GM23338 (cell line): Measurements from ENCODE around the gene PVR. TPM values are rescaled to one million over a fixed set of nuclear protein-coding genes. Genes with fewer than 3 reads are reported as not detected.
A peak's percentile ranks its signal among the peaks of the same experiment; 100 is the strongest.
"Not testable (repeated sequence)": the region's sequence is repeated elsewhere in the genome, so short reads cannot be mapped to it uniquely, and the experiment has no call there.

Source experiments
- ATAC-seq: fragments of 200-7000 bp; cut with Tn5 transposase; 3 replicates; pipeline ENCODE4 v1.9.1; 2020
- DNase-seq: peaks from one replicate; pipeline ENCODE4 v3.0.0-alpha.2; 2015; ENCODE audit warnings: low spot score
- H2AFZ ChIP-seq: fragments of 200-600 bp; sonication (generic); 2 replicates; pipeline ENCODE4 v1.8.0; 2016; ENCODE audit warnings: antibody characterized with exemption, mild to moderate bottlenecking, moderate library complexity
- H3F3A ChIP-seq: fragments of 200-600 bp; sonication (generic); replicated peaks from 2 replicates; pipeline ENCODE4 v1.8.0; 2017; ENCODE audit warnings: antibody characterized with exemption, mixed run types, low read depth
- H3K27ac ChIP-seq: fragments of 200-600 bp; sonication (generic); 2 replicates; pipeline ENCODE4 v1.6.1; 2016; ENCODE audit warnings: low read depth
- H3K27me3 ChIP-seq: fragments of 200-600 bp; sonication (generic); 2 replicates; pipeline ENCODE4 v1.8.0; 2016; ENCODE audit warnings: mild to moderate bottlenecking, mixed run types, moderate library complexity; ENCODE audit not compliant: insufficient read depth
- H3K36me3 ChIP-seq: fragments of 200-600 bp; sonication (generic); 2 replicates; pipeline ENCODE4 v1.8.0; 2016; ENCODE audit warnings: mild to moderate bottlenecking; ENCODE audit not compliant: insufficient read depth
- H3K4me1 ChIP-seq: fragments of 200-600 bp; sonication (generic); 2 replicates; pipeline ENCODE4 v1.8.0; 2016; ENCODE audit warnings: mild to moderate bottlenecking, moderate library complexity; ENCODE audit not compliant: insufficient read depth
- H3K4me2 ChIP-seq: fragments of 200-600 bp; sonication (generic); 2 replicates; pipeline ENCODE4 v1.7.1; 2017; ENCODE audit warnings: mixed run types
- H3K4me3 ChIP-seq: fragments of 200-600 bp; sonication (generic); 2 replicates; pipeline ENCODE4 v1.6.1; 2016; ENCODE audit warnings: mixed run types
- H3K79me2 ChIP-seq: fragments of 200-600 bp; sonication (generic); replicated peaks from 2 replicates; pipeline ENCODE4 v1.8.0; 2017; ENCODE audit warnings: mild to moderate bottlenecking; ENCODE audit not compliant: insufficient read depth
- H3K9me2 ChIP-seq: fragments of 200-600 bp; sonication (generic); 2 replicates; pipeline ENCODE4 v1.8.0; 2017; ENCODE audit not compliant: insufficient read depth
- H4K20me1 ChIP-seq: fragments of 200-600 bp; sonication (generic); replicated peaks from 2 replicates; pipeline ENCODE4 v1.8.0; 2017; ENCODE audit warnings: mild to moderate bottlenecking; ENCODE audit not compliant: insufficient read depth
- H3K27ac Mint-ChIP-seq: 2 replicates; pipeline ENCODE4 v1.8.0; 2020; ENCODE audit warnings: inconsistent platforms, mild to moderate bottlenecking, moderate library complexity, mixed read lengths
- H3K27me3 Mint-ChIP-seq: 3 replicates; pipeline ENCODE4 v1.8.0; 2022; ENCODE audit warnings: low read depth, mild to moderate bottlenecking, moderate library complexity, mixed read lengths, inconsistent platforms; ENCODE audit not compliant: insufficient read depth, poor library complexity
- H3K36me3 Mint-ChIP-seq: 3 replicates; pipeline ENCODE4 v1.8.0; 2021; ENCODE audit warnings: low read depth, mild to moderate bottlenecking, inconsistent platforms, moderate library complexity, mixed read lengths
- H3K4me1 Mint-ChIP-seq: 3 replicates; pipeline ENCODE4 v1.8.0; 2020; ENCODE audit warnings: mild to moderate bottlenecking, inconsistent platforms, mixed read lengths
- H3K4me3 Mint-ChIP-seq: 3 replicates; pipeline ENCODE4 v1.8.0; 2021; ENCODE audit warnings: moderate library complexity, mild to moderate bottlenecking, inconsistent platforms, mixed read lengths
- H3K9me3 Mint-ChIP-seq: 3 replicates; pipeline ENCODE4 v1.8.0; 2020; ENCODE audit warnings: moderate library complexity, mild to moderate bottlenecking, inconsistent platforms, mixed read lengths
- EZH2 ChIP-seq: fragments of 200-600 bp; sonication (generic); IDR thresholded peaks from one replicate; pipeline ENCODE4 v1.8.0; 2017; ENCODE audit warnings: antibody characterized with exemption, mild to moderate bottlenecking, low read depth; ENCODE audit not compliant: unreplicated experiment
- JUNB ChIP-seq: IDR thresholded peaks from one replicate; pipeline ENCODE4 v1.6.1; 2016; ENCODE audit warnings: antibody characterized with exemption; ENCODE audit not compliant: unreplicated experiment
- NANOG ChIP-seq: IDR thresholded peaks from 2 replicates; pipeline ENCODE4 v1.6.1; 2016; ENCODE audit warnings: antibody characterized with exemption, borderline replicate concordance
- REST ChIP-seq: IDR thresholded peaks from one replicate; pipeline ENCODE4 v1.6.1; 2018; ENCODE audit warnings: antibody characterized with exemption; ENCODE audit not compliant: unreplicated experiment
- STAT1 ChIP-seq: IDR thresholded peaks from one replicate; pipeline ENCODE4 v1.6.1; 2016; ENCODE audit warnings: antibody characterized with exemption; ENCODE audit not compliant: unreplicated experiment
- ZNF114 ChIP-seq: fragments of 250-450 bp; sonication (Bioruptor Pico); IDR thresholded peaks from 2 replicates; pipeline ENCODE4 v1.5.0; 2020; ENCODE audit warnings: mild to moderate bottlenecking, moderate library complexity
- ZNF331 ChIP-seq: fragments of 250-450 bp; sonication (Bioruptor Pico); IDR thresholded peaks from 2 replicates; pipeline ENCODE4 v1.5.0; 2020; ENCODE audit warnings: low read depth, mild to moderate bottlenecking, moderate library complexity
- ZNF462 ChIP-seq: fragments of 250-450 bp; sonication (Bioruptor Pico); IDR thresholded peaks from 2 replicates; pipeline ENCODE4 v1.5.0; 2020; ENCODE audit warnings: mild to moderate bottlenecking, moderate library complexity
- polyA plus RNA-seq: library from polyadenylated mRNA; unstranded; fragments of >200 nt; fragmentation: Nextera tagmentation; extraction: Ambion mirVana; gene quantifications from 2 replicates; pipeline ENCODE4 v1.2.1, GENCODE V29; 2016
- total RNA-seq: library from RNA; depleted of rRNA; stranded (reverse); fragments of >200 nt; shearing (Covaris generic); gene quantifications from 2 replicates; pipeline ENCODE4 v1.2.3, GENCODE V29; 2014
- TF ChIP-seq, protein P1 (sequence below): IDR thresholded peaks from 2 replicates; pipeline ENCODE4 v1.6.1; 2016; ENCODE audit warnings: antibody characterized with exemption

The PVR gene
- total and polyA plus RNA-seq, 2 experiments from 2014 or later: 4.8 to 19.0 TPM

- not testable (repeated sequence) for H3K36me3 ChIP-seq, H3K36me3 Mint-ChIP-seq, H3K27me3 Mint-ChIP-seq, ATAC-seq, H3K4me3 Mint-ChIP-seq, H3F3A ChIP-seq, H3K4me3 ChIP-seq, H3K4me1 Mint-ChIP-seq, H4K20me1 ChIP-seq, H3K27me3 ChIP-seq, H3K9me3 Mint-ChIP-seq, H3K79me2 ChIP-seq, DNase-seq, H2AFZ ChIP-seq, H3K4me1 ChIP-seq, H3K27ac ChIP-seq, H3K27ac Mint-ChIP-seq, H3K9me2 ChIP-seq, H3K4me2 ChIP-seq
Measured at GRCh38 chr19:44684396-44684795, 40.7 kb downstream of the PVR start.

DNA sequence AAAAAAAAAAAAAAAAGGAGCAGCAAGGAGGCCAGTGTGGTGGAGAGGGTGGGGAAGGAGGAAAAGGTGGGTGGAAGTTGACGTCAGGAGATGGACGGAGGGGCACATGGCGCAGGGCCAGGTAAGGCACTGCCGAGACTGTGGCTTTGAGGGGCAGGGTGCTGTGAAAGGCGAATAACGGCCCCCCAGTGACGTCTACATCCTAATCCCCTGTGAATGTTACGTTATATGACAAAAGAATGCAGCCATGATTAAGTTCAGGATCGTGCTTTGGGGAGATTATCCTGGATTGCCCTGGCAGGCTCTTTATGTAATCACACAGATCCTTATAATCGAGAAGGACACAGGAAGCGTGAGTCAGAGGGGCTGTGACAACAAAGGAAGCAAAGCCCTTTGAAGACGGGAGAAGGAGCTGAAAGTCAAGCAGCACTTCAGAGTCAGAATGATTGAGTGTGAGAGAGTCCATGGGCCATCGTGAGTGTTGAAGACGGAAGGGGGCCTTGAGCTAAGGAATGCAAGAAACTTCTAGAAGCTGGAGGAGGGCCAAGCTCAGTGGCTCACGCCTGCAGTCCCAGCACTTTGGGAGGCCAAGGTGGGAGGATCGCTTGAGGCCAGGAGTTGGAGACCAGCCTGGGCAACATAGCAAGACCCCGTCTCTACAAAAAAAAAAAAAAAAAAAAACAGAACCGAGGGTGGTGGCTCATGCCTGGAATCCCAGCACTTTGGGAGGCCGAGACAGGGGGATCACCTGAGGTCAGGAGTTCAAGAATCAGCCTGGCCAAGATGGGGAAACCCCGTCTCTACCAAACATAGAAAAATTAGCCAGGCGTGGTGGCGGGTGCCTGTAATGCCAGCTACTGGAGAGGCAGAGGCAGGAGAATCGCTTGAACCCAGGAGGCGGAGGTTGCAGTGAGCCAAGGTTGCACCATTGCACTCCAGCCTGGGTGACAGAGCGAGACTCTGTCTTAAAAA lies 41.5 kb downstream of the PVR start:
- Histone ChIP-seq H3K4me1 (0 out of 2 replicates have a peak, but pooled peaks cover 6% of the 10 kb centered on the region), H2AFZ (0 out of 2 replicates have a peak overlapping the region, but pooled peaks have one; percentile 69), H3K4me3 (no peak overlapping the region), H3K79me2 (no peaks in the 10 kb centered on the region), H3K27ac (no peak overlapping the region), H3K27me3 (no peaks in the 10 kb centered on the region), H3K4me2 (no peak overlapping the region), H3K36me3 (no peaks in the 10 kb centered on the region), H4K20me1 (no peaks in the 10 kb centered on the region), H3K9me2 (no peaks in the 10 kb centered on the region), H3F3A (no peaks in the 10 kb centered on the region)
- ATAC-seq: no peak
- Mint-ChIP-seq H3K27ac (no peak overlapping the region), H3K4me3 (no peak overlapping the region), H3K9me3 (no peaks in the 10 kb centered on the region; the same call in 2 of the 3 replicates), H3K4me1 (peaks cover 16% of the 10 kb centered on the region; the same call in 2 of the 3 replicates), H3K36me3 (no peaks in the 10 kb centered on the region), H3K27me3 (peaks cover 11% of the 10 kb centered on the region)
- DNase-seq: peak; percentile 60
- no peak for TF ChIP-seq ZNF114 (CRISPR knock-in tag)
- no peak for TF ChIP-seq NANOG
- TF ChIP-seq EZH2: no peak
- TF ChIP-seq ZNF331: no peak
- no peak for TF ChIP-seq REST
- TF ChIP-seq JUNB: no peak
- no peak for TF ChIP-seq ZNF462 (CRISPR knock-in tag)
- TF ChIP-seq, protein P1, sequence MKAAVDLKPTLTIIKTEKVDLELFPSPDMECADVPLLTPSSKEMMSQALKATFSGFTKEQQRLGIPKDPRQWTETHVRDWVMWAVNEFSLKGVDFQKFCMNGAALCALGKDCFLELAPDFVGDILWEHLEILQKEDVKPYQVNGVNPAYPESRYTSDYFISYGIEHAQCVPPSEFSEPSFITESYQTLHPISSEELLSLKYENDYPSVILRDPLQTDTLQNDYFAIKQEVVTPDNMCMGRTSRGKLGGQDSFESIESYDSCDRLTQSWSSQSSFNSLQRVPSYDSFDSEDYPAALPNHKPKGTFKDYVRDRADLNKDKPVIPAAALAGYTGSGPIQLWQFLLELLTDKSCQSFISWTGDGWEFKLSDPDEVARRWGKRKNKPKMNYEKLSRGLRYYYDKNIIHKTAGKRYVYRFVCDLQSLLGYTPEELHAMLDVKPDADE: no peak
- no peak for TF ChIP-seq STAT1
